Suprapubic skin (tissue), 3 donors: ENCODE data around the gene KIAA1328.

Experiments
- EP300 ChIP-seq: sonication (generic); formaldehyde crosslinking; IDR thresholded peaks from one replicate; pipeline ENCODE4 v1.6.1; 2017; ENCODE audit warnings: antibody characterized with exemption
- POLR2A ChIP-seq, 2 donors: fragments of 450-650 bp; IDR thresholded peaks; one replicate each; pipeline ENCODE4 v1.6.1; 2017; ENCODE audit warnings: antibody characterized with exemption in 2 of 2, mild to moderate bottlenecking in 2 of 2, moderate library complexity in 2 of 2
- TF ChIP-seq, protein P1 (sequence below), 2 donors: fragments of 200-600 bp in 1 of 2; fragments of 450-650 bp in 1 of 2; sonication (generic) in 1 of 2; IDR thresholded peaks; one replicate each; pipeline ENCODE4 v1.5.1; 2016 to 2019; ENCODE audit warnings: antibody characterized with exemption in 2 of 2, mild to moderate bottlenecking in 1 of 2, moderate library complexity in 1 of 2

GRCh38 chr18:37244618-37245017 is 415.7 kb downstream of the KIAA1328 start:
- TF ChIP-seq, protein P1, sequence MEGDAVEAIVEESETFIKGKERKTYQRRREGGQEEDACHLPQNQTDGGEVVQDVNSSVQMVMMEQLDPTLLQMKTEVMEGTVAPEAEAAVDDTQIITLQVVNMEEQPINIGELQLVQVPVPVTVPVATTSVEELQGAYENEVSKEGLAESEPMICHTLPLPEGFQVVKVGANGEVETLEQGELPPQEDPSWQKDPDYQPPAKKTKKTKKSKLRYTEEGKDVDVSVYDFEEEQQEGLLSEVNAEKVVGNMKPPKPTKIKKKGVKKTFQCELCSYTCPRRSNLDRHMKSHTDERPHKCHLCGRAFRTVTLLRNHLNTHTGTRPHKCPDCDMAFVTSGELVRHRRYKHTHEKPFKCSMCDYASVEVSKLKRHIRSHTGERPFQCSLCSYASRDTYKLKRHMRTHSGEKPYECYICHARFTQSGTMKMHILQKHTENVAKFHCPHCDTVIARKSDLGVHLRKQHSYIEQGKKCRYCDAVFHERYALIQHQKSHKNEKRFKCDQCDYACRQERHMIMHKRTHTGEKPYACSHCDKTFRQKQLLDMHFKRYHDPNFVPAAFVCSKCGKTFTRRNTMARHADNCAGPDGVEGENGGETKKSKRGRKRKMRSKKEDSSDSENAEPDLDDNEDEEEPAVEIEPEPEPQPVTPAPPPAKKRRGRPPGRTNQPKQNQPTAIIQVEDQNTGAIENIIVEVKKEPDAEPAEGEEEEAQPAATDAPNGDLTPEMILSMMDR (IDR thresholded peaks at IDR 0.05) = no peak
- TF ChIP-seq EP300 (no peak), POLR2A (IDR thresholded peaks at IDR 0.05) (no peak)
